Mucosa of stomach (tissue), 1 donor: ENCODE measurements around the gene TTLL11.

Experiments
- H3K27me3 ChIP-seq: one replicate; pipeline ENCODE4 v1.7.0; 2013; ENCODE audit warnings: mild to moderate bottlenecking, low read length; ENCODE audit not compliant: control insufficient read depth, insufficient read depth
- H3K36me3 ChIP-seq: one replicate; pipeline ENCODE4 v1.7.0; 2013; ENCODE audit warnings: low read length; ENCODE audit not compliant: control insufficient read depth, insufficient read depth
- H3K4me1 ChIP-seq: one replicate; pipeline ENCODE4 v1.7.0; 2013; ENCODE audit warnings: mild to moderate bottlenecking, low read length; ENCODE audit not compliant: control insufficient read depth, insufficient read depth
- H3K4me3 ChIP-seq: one replicate; pipeline ENCODE4 v1.7.0; 2013; ENCODE audit warnings: low read length
- H3K9ac ChIP-seq: one replicate; pipeline ENCODE4 v1.7.0; 2013; ENCODE audit warnings: mild to moderate bottlenecking, low read length, moderate library complexity
- H3K9me3 ChIP-seq: one replicate; pipeline ENCODE4 v1.7.0; 2013; ENCODE audit warnings: mild to moderate bottlenecking, low read length, moderate library complexity; ENCODE audit not compliant: control insufficient read depth
- donor health status: Pancreatic carcinoma.

Gene TTLL11

DNA sequence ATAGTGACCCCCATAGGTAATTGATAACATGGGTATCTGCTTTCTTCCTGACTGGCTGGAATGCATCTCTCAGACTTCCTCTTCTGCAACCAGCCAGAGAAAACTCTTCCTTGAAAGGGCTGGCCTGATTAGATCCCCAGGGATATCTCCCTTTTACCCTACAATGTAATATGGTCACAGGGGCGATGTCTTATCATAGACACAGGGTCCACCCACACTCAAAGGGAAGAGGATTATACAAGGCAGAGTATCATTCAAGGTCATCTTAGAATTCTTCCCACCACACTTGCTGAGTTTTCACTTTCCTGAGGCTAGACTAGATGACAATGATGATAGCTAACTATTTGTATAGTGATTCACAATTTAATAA is 33.2 kb downstream of the TTLL11 start:
- H3K4me1 ChIP-seq: no peaks in the 10 kb centered on the region
- no peaks in the 10 kb centered on the region for H3K36me3 ChIP-seq
- H3K4me3 ChIP-seq: no peak overlapping the region
- H3K9ac ChIP-seq: no peak overlapping the region
- H3K9me3 ChIP-seq: no peaks in the 10 kb centered on the region
- H3K27me3 ChIP-seq: no peaks in the 10 kb centered on the region

DNA sequence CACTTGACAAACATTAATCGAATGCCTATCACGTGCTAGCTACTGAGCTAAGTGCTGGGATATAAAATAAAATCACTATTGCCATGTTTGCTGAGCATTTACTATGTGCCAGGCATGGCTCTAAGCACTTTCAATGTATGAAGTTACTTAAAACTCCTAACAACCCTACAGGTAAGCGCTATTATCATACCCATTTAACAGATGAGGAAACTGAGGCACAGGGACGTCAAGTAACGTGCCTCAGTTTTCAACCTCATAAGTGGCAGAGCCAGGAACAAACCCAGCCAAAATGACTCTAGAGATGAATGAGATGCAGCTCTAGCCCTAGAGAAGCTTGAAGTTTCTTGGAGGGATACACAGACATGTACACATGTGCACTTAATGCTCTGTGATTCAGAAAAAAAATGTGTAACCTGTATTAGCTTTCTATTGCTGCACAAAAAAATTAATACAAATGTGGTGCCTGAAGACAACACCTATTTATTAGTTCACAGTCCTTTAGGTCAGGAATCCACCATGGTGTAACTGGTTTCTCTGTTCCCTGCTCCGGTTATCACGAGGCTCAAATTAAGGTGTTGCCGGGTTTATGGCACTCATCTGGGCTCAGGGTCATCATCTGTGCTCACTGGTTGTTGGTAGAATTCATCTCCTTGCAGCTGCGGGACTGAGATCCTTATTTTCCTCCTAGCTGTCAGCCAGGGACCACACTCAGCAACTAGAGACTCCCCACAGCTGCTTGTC is 33.7 kb downstream of the TTLL11 start:
- Histone ChIP-seq H3K9me3 (no peaks in the 10 kb centered on the region), H3K36me3 (no peaks in the 10 kb centered on the region), H3K4me3 (no peak overlapping the region), H3K9ac (no peak overlapping the region), H3K27me3 (no peaks in the 10 kb centered on the region), H3K4me1 (no peaks in the 10 kb centered on the region)

DNA sequence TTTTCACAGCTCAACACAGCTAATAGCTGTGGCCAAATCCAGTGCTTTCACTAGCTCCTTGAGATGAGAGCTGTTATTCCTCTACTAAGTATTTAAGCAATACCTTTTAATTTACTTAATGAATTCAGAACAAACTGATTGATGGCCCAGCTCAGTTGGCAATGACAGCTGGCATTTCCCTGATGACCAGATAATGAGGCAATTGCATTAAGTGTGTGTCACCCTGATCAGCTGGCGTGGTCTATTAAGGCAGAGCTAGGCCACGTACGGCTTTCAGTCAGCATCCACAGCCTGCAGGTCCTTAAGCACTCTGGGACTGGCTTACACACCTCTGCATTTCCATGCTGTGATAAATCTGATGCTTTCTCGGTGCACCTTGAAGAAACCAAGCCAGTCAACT is 34.4 kb downstream of the TTLL11 start:
- H3K27me3 ChIP-seq: no peaks in the 10 kb centered on the region
- H3K9me3 ChIP-seq: no peaks in the 10 kb centered on the region
- no peaks in the 10 kb centered on the region for H3K4me1 ChIP-seq
- H3K36me3 ChIP-seq: no peaks in the 10 kb centered on the region
- no peak overlapping the region for H3K4me3 ChIP-seq
- no peak overlapping the region for H3K9ac ChIP-seq

DNA sequence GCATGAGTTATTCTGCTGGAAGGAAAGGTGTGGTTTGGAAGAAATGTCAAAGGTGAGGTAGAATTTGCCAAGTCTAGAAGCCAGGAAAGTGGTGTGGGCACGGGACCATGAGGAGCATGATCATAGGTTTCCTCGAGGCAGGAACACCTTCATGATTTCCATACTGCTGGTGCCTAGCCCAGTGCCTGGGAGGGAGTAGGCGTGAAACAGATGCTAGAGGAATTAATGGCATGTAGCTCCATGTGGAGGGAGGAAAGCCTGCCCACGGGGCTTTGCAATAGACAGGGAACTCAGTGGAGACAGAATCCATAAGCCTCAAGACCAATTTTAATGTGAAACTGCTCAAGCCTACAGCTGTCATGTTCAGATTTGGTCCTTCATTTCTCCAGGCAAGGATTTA is 35.1 kb downstream of the TTLL11 start:
- Histone ChIP-seq H3K9ac (no peak overlapping the region), H3K36me3 (no peaks in the 10 kb centered on the region), H3K27me3 (no peaks in the 10 kb centered on the region), H3K4me1 (no peaks in the 10 kb centered on the region), H3K9me3 (no peaks in the 10 kb centered on the region), H3K4me3 (no peak overlapping the region)

DNA sequence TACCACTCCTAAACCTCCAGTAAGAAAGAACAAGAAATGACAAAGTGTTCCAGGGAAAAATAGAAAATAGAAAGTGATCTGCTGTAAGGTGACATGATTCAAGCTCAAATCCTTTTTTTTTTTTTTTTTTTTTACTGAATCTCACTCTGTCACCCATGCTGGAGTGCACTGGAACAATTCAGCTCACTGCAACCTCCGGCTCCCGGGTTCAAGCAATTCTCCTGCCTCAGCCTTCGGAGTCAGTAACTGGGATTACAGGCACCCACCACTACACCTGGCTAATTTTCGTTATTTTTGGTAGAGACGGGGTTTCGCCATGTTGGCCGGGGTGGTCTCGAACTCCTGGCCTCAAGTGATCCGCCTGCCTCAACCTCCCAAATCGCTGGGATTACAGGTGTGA is 35.9 kb downstream of the TTLL11 start:
- Histone ChIP-seq H3K27me3 (no peaks in the 10 kb centered on the region), H3K4me3 (no peak overlapping the region), H3K9me3 (no peaks in the 10 kb centered on the region), H3K4me1 (no peaks in the 10 kb centered on the region), H3K9ac (no peak overlapping the region), H3K36me3 (no peaks in the 10 kb centered on the region)

DNA sequence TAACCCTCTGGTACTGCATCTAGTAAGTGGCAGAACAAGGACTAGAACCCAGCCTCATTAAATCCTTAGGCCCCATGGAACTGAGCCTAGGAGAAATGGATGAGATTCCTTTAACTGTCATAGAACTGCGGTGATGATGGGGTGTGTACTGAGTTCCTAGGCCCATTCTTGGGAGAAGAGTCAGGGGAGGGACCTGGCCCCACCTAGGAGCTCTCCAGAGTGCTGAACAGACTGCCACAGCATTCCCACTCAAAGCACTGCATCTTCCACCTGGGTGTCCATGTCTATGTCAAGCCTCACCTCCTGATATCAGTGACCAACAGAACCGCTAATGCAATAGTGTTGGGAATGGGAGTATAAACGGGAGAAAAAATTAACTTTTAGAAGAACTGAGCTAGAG is 36.6 kb downstream of the TTLL11 start:
- Histone ChIP-seq H3K4me3 (no peak overlapping the region), H3K27me3 (no peaks in the 10 kb centered on the region)

DNA sequence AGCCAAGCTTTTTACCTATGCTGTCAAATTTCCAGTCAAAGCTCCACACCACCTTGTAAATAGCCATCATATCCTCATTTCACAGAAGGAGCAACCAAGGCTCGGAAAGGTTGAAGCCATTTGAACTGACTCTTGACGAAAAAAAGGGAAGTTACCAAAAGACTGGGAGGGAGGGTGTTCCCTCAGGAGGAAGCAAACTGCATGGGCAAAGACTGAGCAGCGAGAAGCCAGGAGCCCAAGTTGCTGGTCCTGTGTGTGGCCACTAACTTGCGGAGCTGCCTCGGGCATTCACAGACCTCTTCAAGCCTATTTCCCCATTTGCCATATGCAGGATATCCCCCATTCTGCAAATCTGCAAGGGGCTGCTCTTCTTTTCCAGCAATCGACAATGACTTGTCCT is 37.4 kb downstream of the TTLL11 start:
- no peaks in the 10 kb centered on the region for H3K4me1 ChIP-seq
- H3K36me3 ChIP-seq: no peaks in the 10 kb centered on the region
- no peaks in the 10 kb centered on the region for H3K27me3 ChIP-seq
- H3K4me3 ChIP-seq: no peak overlapping the region
- no peak overlapping the region for H3K9ac ChIP-seq
- no peaks in the 10 kb centered on the region for H3K9me3 ChIP-seq

More for the DNA sequence above, 36.6 kb downstream of the TTLL11 start:
- Histone ChIP-seq H3K9ac (no peak overlapping the region), H3K4me1 (no peaks in the 10 kb centered on the region), H3K36me3 (no peaks in the 10 kb centered on the region), H3K9me3 (no peaks in the 10 kb centered on the region)

DNA sequence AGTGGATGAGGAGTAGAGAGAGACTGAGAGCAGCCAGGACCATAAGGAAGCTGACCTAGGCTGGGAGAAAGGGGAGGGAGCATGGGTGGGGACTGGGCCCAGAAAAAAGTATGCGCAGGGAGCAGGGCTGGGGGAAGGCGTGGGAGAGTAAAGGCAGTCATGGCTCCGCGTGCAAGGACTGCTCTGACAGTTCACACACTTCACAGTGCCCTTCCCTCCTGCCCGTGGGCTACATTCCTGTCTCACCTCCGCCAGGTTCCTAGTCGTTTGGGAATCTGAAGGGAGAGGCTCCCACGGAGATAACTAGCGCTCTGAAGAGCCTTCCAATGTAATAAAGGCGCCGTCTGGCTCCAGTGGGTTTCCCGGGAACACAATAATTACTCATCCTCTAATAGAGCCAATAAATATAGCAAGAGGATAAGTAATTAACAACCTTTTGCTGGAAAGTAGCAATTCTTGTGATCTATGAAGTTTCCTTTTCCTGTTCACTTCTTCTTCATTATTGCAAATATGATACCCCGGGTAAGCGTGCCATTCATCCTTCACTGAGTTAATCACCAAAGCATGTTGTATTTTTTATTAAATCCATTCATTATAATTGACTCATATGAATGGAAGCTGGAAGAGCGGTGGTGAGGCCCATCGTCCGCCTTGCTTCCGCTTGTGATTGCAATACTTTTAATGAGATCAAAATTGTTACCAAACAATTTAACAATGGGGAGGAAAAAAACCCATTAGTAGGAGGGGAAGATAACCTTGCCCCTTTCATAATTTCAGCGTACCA is 39.3 kb downstream of the TTLL11 start:
- H3K9ac ChIP-seq: no peak overlapping the region
- H3K27me3 ChIP-seq: no peaks in the 10 kb centered on the region
- no peak overlapping the region for H3K4me3 ChIP-seq
- H3K9me3 ChIP-seq: no peaks in the 10 kb centered on the region
- no peaks in the 10 kb centered on the region for H3K36me3 ChIP-seq
- no peaks in the 10 kb centered on the region for H3K4me1 ChIP-seq

DNA sequence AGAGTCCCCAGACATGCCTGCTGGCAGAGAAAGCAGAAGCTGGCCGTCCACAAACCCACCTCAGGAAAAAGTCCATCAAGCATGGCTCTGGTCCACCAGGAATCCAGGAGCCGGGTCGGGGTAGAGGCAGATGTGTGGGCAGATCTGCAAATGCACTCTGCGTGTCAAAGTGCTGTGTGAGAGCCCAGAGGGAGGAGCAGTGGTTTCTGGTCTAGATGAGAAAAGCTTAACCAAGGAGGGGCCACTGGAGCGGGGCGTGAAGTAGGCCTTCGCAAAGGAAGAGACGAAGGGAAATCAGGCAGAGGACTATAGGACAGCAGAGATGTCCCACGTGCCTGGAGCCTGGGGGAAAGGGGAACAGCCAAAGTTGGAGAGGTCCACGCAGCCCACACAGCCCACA is 40.0 kb downstream of the TTLL11 start:
- Histone ChIP-seq H3K9me3 (no peaks in the 10 kb centered on the region), H3K4me1 (no peaks in the 10 kb centered on the region), H3K4me3 (no peak overlapping the region), H3K36me3 (no peaks in the 10 kb centered on the region), H3K9ac (no peak overlapping the region), H3K27me3 (no peaks in the 10 kb centered on the region)

DNA sequence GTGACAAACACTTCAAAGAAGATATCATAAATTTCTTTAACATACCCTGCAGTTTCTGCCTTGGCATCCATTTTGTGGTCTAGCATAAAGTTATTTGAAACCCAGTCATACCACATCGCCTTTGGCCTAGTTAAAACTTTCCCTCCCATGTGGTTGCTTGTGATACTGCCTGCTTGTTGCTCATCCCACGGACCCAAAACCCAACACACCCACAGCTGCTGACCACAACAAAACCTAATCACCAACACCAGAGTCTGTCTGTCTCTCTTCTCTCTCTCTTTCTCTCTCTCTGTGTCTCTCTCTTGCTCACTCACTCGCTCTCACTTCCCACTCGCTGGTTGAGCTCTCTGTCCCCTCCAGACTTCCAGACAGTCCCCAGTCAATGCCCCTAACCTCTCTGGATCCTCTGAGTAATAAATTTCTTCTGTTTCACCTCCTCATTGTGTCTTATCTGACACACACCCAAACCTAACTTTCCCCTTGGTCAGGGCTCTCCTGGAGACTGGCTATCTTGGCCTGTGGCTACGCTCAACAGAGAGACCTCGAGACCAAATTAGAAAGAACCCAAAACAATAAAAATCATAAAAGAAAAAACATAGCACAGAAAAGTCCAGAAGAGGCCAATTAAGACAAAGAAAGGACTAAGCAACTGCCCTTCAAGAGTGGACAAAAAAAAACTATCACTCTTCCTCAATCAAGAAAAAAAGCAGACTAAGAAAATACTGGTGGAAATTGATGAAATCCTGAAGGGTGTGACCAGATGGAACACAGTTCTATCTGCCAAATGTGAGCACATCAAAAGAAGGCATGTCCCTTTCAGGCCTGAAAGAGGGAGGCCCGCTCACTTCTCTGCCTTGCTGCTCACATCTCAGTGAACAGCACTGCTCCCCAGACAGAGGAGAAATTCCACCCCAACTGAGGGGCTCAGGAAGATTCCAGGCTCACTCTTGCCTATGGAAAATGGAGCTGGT is 41.5 kb downstream of the TTLL11 start:
- no peaks in the 10 kb centered on the region for H3K27me3 ChIP-seq
- no peak overlapping the region for H3K9ac ChIP-seq
- no peak overlapping the region for H3K4me3 ChIP-seq
- H3K9me3 ChIP-seq: no peaks in the 10 kb centered on the region
- H3K4me1 ChIP-seq: no peaks in the 10 kb centered on the region
- no peaks in the 10 kb centered on the region for H3K36me3 ChIP-seq

DNA sequence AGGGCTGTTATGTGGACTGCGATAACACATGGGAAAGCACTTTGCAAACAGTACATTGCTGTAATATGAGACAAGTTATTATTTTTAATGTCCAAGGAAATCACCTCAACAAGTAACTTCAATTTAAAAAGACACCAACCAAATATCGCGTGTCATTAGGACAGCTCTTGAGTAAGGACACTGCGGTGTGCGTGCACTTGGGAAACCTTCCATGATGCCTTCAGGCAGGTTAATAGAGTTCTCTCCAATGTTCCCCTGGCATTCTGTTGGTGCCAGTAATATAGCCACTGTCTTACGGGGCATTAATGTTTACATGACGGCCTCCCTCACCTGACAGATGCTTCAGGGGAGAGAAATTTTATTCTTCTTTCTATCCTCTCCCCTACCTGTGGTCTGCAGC is 42.9 kb downstream of the TTLL11 start:
- Histone ChIP-seq H3K36me3 (no peaks in the 10 kb centered on the region), H3K27me3 (no peaks in the 10 kb centered on the region), H3K4me1 (no peaks in the 10 kb centered on the region), H3K4me3 (no peak overlapping the region), H3K9me3 (no peaks in the 10 kb centered on the region), H3K9ac (no peak overlapping the region)

DNA sequence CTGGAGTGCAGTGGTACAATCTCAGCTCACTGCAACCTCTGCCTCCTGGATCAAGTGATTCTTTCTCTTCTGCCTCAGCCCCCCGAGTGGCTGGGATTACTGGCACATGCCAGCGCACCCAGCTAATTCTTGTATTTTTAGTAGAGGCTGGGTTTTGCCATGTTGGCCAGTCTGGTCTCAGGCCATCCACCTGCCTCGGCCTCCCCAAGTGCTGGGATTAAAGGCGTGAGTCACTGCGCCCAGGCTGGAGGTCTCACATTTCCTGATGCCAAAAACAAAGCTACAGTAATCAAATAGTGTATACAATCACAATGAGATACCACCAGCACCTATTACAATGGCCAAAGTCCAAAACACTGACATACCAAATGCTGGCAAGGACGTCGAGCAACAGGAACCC is 51.1 kb downstream of the TTLL11 start:
- Histone ChIP-seq H3K4me3 (no peak overlapping the region), H3K36me3 (no peaks in the 10 kb centered on the region), H3K4me1 (peaks cover 6% of the 10 kb centered on the region), H3K9ac (no peak overlapping the region), H3K9me3 (no peaks in the 10 kb centered on the region), H3K27me3 (no peaks in the 10 kb centered on the region)
